GM21619 (cell line): ENCODE measurements around the gene NOVA1.

ENCODE experiments used
- ATAC-seq: cut with Tn5 transposase; IDR thresholded peaks from one replicate; pipeline ENCODE4 v1.9.1; 2021; ENCODE audit not compliant: unreplicated experiment

NOVA1 gene

GRCh38 chr14:26463136-26463535 lies 134.7 kb downstream of the NOVA1 start:
- ATAC-seq = no peak

DNA sequence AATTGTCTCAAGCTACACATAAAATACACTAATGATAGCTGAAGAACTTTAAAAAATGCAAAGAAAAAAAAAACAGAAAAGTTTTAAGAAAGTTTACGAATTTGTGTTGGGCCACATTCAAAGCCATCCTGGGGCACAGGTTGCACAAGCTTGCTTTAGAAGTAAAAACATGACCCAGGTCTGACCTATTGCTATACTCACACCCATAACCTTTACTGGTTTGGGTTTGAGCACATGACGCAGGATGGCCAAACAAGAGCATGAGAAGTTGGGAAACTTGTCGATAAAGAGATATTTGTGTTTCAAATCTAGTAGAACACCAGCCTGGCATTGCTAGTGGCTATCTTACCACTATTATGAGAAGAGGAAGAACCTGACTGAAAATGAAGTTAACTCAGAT lies 143.7 kb downstream of the NOVA1 start:
- no peak for ATAC-seq

DNA sequence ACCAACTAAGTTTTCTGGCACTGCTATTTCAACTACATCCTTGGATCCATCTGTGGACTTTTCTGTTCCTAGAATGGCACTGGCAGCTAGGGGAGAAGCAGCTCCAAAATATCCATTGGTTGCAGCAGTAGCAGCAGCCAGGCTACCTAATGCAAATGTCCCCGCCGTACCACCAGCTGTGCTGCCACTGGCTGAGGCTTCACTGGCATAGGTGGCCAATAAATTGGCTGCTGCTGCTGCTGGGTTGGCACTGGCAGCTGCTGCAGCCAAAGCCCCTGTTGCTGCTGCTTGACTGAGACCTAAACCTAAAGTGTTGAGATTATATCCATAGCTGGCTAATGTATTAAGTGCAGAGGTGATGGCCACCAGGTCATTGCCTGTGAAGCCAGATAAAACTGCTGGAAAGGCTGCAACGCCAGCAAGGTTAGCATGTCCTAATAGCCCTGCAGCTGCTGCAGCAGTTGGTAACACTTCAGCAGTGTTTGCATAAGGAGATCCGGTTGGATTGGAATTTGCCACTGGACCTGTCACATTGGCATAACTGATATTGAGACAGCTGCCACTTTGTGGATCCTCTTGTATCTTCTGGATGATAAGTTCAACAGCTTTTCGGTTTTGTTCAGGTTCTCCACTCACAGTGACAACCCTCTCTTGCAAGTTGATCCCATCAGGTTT lies 149.5 kb downstream of the NOVA1 start:
- no peak for ATAC-seq

DNA sequence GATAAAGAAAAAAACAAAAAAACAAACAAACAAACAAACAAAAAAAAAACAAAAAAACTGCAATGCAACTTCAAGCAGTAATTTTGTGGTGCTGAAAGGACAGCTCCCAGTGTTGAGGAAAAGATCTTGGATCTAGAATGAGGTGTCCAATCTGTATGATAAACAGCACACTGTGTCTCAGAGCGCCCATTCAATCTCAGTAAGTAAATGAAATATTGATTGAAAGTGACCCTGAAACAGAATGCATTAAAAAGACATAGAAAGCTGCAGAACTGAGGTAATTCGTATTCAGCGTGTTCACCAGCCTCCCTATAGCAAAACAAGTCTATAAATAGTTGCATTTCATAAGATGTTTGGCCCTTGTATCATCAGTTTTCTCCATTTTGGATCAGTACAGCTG lies 153.0 kb downstream of the NOVA1 start:
- ATAC-seq = no peak

DNA sequence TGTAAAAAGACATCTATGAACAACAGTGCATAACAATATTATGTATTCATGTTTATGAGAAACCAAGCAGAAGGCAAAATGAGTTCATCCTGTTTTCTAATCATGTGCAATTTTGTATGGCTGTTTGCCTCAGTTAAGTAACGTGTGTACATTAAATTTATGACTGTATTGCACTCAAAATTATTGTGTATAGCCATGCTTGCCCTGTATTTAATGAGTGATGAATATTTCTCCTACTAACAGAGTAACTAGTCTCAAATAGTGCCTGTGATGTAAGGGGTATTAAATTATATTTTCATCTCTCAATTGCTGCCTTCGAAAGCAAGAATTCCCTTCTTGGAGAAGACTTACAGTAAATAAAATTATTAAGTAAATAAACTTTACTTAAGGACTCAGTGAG lies 154.2 kb downstream of the NOVA1 start:
- ATAC-seq = no peak

- ATAC-seq = no peak
Measured at GRCh38 chr14:26429205-26429604, 168.6 kb downstream of the NOVA1 start.

DNA sequence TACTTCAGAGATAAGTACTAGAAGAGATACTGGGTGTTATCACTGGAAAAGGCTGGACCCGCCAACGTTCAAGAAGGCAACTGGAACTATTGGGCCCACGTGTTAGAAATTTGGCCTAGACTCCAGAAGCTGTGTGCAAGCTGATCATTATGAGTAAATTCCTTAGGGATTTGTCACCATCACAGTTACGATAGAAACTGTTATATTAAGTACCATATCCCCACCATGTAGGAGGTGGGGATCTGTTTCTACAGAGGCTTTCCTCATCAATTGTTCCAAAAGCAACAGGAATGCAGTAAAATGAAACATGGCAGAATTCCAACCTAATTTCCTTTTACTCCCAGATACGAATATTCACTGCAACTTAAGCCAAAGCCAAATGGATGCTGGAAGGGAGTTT lies 170.7 kb downstream of the NOVA1 start:
- no peak for ATAC-seq

DNA sequence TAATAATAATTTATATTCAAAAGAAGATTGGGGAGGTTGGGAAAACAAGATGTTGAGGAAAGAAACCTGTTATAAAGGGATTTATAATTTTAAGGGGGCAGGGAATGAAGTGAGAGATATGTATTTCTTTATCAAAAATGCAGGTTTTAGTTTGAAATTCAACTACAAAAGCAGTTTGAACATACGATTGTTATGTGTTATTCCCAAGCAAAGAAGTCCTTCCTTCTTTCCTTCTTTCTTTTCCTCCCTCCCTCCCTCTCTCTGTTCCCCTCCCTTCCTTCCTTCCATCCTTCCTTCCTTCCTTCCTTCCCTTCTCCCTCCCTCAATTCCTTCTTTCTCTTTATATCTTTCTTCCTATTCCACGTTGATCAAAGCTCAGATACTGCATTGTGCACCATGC lies 173.3 kb downstream of the NOVA1 start:
- ATAC-seq = no peak

DNA sequence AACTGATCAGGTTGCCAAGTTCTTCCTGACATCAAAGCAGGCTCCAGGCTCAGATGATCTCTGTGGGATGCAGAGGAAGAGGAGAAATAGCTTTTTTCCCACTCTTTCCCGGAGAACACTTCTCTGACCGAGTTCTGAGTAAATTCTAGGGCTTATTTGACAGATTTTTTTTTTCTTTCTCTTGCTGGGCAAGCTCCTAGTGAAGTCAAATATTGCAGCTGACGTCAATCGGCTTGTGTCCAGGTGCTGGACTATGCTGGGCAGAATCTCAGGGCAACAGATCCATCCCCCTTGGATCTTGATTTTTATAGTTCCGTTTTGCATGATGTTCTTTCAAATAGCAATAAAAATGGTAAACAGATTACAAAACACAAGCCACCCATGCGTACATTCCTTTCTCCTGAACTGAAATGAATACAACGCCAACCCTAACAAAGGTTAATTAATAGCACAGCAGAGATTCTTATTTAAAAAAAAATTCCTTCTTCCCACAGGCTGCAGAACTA lies 182.2 kb downstream of the NOVA1 start:
- ATAC-seq = no peak

DNA sequence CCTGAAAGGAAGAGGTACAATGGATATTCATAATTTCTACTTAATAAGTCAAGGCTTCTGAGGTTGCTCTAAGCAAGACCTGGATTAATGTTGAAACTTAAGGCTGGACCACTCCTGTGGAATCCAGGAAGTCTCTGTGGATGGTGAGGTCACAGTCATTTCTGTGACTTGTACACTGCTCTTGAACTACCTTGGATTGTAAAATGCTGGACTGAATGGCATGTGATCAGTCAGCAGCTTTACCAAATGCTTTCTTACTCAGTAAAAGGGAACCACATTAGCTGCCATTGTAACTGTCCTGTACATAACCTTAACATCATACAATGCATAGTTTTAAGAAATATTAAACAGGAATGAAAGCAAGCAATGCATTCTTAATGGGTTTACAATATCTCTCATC lies 182.9 kb downstream of the NOVA1 start:
- ATAC-seq = no peak

GRCh38 chr14:26414103-26414502 lies 183.7 kb downstream of the NOVA1 start:
- ATAC-seq = no peak

- ATAC-seq = no peak
Measured at GRCh38 chr14:26412421-26412820, 185.4 kb downstream of the NOVA1 start.

DNA sequence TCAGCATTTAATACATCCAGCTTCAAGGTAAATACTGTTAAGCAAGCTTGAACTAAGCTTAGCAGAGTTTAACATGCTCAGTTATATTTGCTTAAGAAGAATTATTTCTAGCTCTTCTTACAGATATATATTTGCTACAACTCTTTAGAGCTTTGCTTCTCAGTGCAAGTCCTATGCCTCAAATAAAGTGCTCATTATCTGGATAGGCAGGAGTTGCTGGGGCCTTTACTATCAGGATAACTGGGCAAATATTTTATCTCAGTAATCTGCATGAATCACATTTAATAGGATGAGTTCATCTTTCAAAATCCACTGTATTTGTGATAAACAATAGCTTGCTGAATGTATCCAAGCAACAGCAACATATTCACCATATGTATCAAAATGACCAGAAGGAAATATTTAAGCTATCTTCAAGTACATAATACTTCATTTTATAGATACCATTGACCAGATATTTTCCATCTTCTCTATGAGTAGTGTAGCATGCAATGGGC lies 187.6 kb downstream of the NOVA1 start:
- ATAC-seq = no peak

DNA sequence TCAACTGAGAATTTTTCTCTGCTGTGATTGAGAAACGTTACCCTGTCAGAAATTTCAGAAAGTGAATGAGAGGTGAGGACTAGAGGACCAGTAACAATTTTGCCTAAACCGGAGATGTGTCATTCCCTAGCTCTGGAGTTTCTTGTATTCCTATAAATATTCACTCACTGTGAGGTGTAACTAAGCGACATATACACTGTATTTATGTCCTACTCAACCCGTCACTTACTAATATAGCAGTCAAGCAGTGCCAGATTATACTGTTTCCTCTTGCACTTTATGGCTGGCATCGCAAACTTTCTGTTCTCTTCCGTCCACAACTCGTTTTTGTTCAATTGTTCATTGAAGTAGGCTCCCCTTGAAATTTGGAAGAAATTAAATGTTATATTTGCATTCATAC lies 192.9 kb downstream of the NOVA1 start:
- no peak for ATAC-seq

- no peak for ATAC-seq
Measured at GRCh38 chr14:26403760-26404159, 194.1 kb downstream of the NOVA1 start.

DNA sequence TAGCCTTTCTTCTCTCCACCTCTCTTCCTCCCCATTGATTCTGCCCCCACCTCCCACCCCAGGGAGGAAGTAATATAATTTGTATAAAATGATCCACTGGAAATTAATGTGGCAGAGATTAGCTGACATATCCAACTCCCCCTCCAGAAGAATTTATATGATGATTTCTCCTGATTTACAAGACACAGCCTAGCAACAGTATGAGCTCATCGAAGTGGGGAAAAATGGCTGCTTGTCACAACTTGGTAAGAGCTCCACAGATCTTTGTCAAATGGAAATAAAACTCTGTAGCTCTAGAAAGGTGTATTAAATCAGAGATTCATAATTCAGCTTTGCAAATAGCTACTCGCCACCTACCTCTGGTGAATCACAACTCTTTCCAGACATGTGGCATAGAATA lies 195.7 kb downstream of the NOVA1 start:
- ATAC-seq = no peak

DNA sequence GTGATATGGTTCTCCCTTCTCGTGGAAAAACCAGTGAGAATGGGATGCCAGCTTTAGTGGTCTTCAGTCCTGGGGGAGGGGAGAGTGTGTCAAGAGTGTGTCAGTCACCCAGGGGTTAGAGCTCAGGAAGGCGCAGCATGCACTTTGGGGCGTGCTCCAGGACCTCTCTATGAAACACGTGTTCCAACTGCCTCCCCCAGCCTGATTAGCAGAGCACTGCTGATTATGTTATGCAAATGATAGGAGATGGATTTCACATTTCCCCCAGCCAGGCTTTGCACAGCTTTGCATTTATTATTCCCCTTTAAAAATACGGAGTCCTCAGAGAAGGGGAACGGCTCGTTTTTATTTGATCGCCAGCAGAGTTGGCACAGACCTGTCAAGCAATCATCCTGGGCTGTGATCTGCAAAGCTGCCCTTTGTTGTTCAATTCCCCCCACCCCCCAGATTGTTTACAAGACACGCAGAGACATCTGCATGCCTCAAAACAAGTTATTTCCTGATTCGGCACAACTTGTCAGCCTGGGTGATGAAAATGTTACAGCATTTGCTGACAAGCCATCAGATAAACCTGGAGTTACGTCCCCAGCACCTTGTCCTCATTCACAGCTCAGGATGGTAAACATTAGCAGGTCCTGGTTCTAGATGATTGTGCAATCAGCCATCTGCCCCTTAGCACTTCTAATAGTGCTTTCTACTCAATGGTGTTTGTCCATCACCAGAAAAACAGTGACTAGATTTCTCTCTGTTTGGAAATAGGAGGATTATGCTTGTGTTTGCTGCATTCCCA lies 196.5 kb downstream of the NOVA1 start:
- no peak for ATAC-seq

GRCh38 chr14:26400373-26400772 lies 197.5 kb downstream of the NOVA1 start:
- no peak for ATAC-seq

DNA sequence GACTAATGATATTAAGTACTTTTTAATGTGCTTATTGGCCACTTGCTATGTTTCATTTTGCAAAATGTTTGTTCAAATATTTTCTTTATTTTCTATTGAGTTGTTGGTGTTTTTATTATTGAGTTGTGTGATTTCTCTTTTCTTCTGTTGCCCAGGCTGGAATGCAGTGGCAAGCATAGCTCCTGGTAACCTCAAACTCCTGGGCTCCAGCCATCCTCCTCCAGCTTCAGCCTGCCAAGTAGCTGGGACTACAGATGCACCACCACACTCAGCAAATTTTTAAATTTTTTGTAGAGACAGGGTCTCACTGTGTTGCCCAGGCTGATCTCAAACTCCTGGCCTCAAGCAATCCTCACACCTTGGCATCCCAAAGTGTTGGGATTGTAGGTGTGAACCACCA lies 199.2 kb downstream of the NOVA1 start:
- ATAC-seq = no peak
